GM23248 (cell line): ENCODE results near the gene LYZL6. TPM values are rescaled to one million over a fixed set of nuclear protein-coding genes. Genes with fewer than 3 reads are reported as not detected.

ENCODE experiments used
- DNase-seq: peaks from one replicate; pipeline ENCODE4 v3.0.0-alpha.2; 2015
- H2AFZ ChIP-seq: fragments of 200-600 bp; sonication (generic); 2 replicates; pipeline ENCODE4 v1.6.1; 2016; ENCODE audit warnings: antibody characterized with exemption
- H3F3A ChIP-seq: fragments of 200-600 bp; sonication (generic); 2 replicates; pipeline ENCODE4 v1.6.1; 2016; ENCODE audit warnings: mild to moderate bottlenecking, antibody characterized with exemption, mixed run types; ENCODE audit not compliant: insufficient read depth
- H3K27ac ChIP-seq: fragments of 200-600 bp; sonication (generic); 2 replicates; pipeline ENCODE4 v1.5.1; 2016; ENCODE audit warnings: mild to moderate bottlenecking
- H3K27me3 ChIP-seq: fragments of 200-600 bp; sonication (generic); replicated peaks from 2 replicates; pipeline ENCODE4 v1.6.1; 2016; ENCODE audit warnings: mild to moderate bottlenecking; ENCODE audit not compliant: insufficient read depth
- H3K36me3 ChIP-seq: fragments of 200-600 bp; sonication (generic); 2 replicates; pipeline ENCODE4 v1.6.1; 2016; ENCODE audit warnings: low read depth, mild to moderate bottlenecking
- H3K4me1 ChIP-seq: fragments of 200-600 bp; sonication (generic); 2 replicates; pipeline ENCODE4 v1.6.1; 2016; ENCODE audit warnings: mild to moderate bottlenecking; ENCODE audit not compliant: insufficient read depth
- H3K4me2 ChIP-seq: fragments of 200-600 bp; sonication (generic); one replicate; pipeline ENCODE4 v1.6.1; 2016; ENCODE audit warnings: mild to moderate bottlenecking; ENCODE audit not compliant: unreplicated experiment
- H3K4me3 ChIP-seq: fragments of 200-600 bp; sonication (generic); 2 replicates; pipeline ENCODE4 v1.5.1; 2016; ENCODE audit warnings: mild to moderate bottlenecking
- H3K79me2 ChIP-seq: fragments of 200-600 bp; sonication (generic); 2 replicates; pipeline ENCODE4 v1.6.1; 2016; ENCODE audit warnings: mild to moderate bottlenecking; ENCODE audit not compliant: insufficient read depth
- H3K9ac ChIP-seq: fragments of 200-600 bp; sonication (generic); 2 replicates; pipeline ENCODE4 v1.6.1; 2016; ENCODE audit warnings: mild to moderate bottlenecking
- H3K9me2 ChIP-seq: fragments of 200-600 bp; sonication (generic); 2 replicates; pipeline ENCODE4 v1.6.1; 2016; ENCODE audit warnings: mixed run types, mild to moderate bottlenecking, moderate library complexity; ENCODE audit not compliant: insufficient read depth
- H3K9me3 ChIP-seq: fragments of 200-600 bp; sonication (generic); one replicate; pipeline ENCODE4 v1.6.1; 2017; ENCODE audit warnings: low read depth
- H4K20me1 ChIP-seq: fragments of 200-600 bp; sonication (generic); 2 replicates; pipeline ENCODE4 v1.6.0; 2016; ENCODE audit not compliant: insufficient read depth
- EZH2 ChIP-seq: fragments of 200-600 bp; sonication (generic); IDR thresholded peaks from 2 replicates; pipeline ENCODE4 v1.6.1; 2018; ENCODE audit warnings: antibody characterized with exemption, mild to moderate bottlenecking; ENCODE audit not compliant: insufficient read depth, poor library complexity, severe bottlenecking
- EZH2phosphoT487 ChIP-seq: fragments of 200-600 bp; sonication (generic); IDR thresholded peaks from 2 replicates; pipeline ENCODE4 v1.6.1; 2018; ENCODE audit warnings: antibody characterized with exemption, moderate library complexity, mild to moderate bottlenecking, low read depth; ENCODE audit not compliant: insufficient read depth
- WGBS, 2 experiments: methylation state at CpG; one replicate each; pipeline ENCODE4 v1.1.6; 2015 to 2017; ENCODE audit warnings: low lambda C conversion rate in 2 of 2, low coverage in 1 of 2; ENCODE audit errors: missing lambda C conversion rate in 2 of 2; 5-methylcytosine and 5-hydroxymethylcytosine counted together
- in situ Hi-C: fragments of 300-500 bp; cut with MboI; formaldehyde crosslinking; loops from 2 replicates; pipeline ENCODE4 v1.15.0; 2020
- polyA plus RNA-seq: library from polyadenylated mRNA; unstranded; fragments of >200 nt; fragmentation: Nextera tagmentation; extraction: Ambion mirVana; gene quantifications from 2 replicates; pipeline ENCODE4 v1.2.1, GENCODE V29; 2016
- total RNA-seq: library from RNA; depleted of rRNA; stranded (reverse); fragments of >200 nt; shearing (Covaris generic); gene quantifications from 2 replicates; pipeline ENCODE4 v1.2.3, GENCODE V29; 2014; rRNA removed

LYZL6 gene
- not detected in 2 replicates for total RNA-seq
- not detected in 2 replicates for polyA plus RNA-seq

- DNase-seq, result no peak
These were observed at the start of gene LYZL6 for GRCh38 chr17:35943537-35943936. Gene LYZL6, minus strand, starts transcription at chr17:35943713. Its CDS starts 4,357 bp downstream, at chr17:35939356.

GRCh38 chr17:35991075-35991474 lies 47.6 kb upstream of the LYZL6 start:
- H3K79me2 ChIP-seq, result no peaks in the 10 kb centered on the region
- H3K4me1 ChIP-seq, result no peaks in the 10 kb centered on the region
- no peak for DNase-seq
- H3K9me3 ChIP-seq, result no peaks in the 10 kb centered on the region
- H4K20me1 ChIP-seq, result no peaks in the 10 kb centered on the region; the same call in 1 of the 2 replicates
- H3K4me3 ChIP-seq, result no peak overlapping the region
- TF ChIP-seq EZH2 (no peak), EZH2phosphoT487 (no peak)
- H3K27ac ChIP-seq, result no peak overlapping the region
- H3K9ac ChIP-seq, result no peak overlapping the region
- H3K9me2 ChIP-seq, result no peaks in the 10 kb centered on the region
- H3F3A ChIP-seq, result no peaks in the 10 kb centered on the region
- H3K36me3 ChIP-seq, result no peaks in the 10 kb centered on the region
- H2AFZ ChIP-seq, result no peak overlapping the region
- in situ Hi-C loops, result no loop called here
- WGBS, 2 experiments, result 28% methylated on average over 2 of the region's 2 CpGs
- H3K27me3 ChIP-seq, result peaks cover 8% of the 10 kb centered on the region; the same call in 1 of the 2 replicates
- no peak overlapping the region for H3K4me2 ChIP-seq

More at GRCh38 chr17:35943537-35943936, at the start of gene LYZL6:
- no peak within 1 kb of the TSS for H3K9ac ChIP-seq
- no peaks in the 10 kb centered on the region for H3K79me2 ChIP-seq
- no peaks in the 10 kb centered on the region for H4K20me1 ChIP-seq
- no peak within 1 kb of the TSS for H2AFZ ChIP-seq
- in situ Hi-C loops, result no loop called here
- no peaks in the 10 kb centered on the region for H3K9me3 ChIP-seq
- no peak within 1 kb of the TSS for H3K4me3 ChIP-seq
- WGBS, 2 experiments, result 21 to 25% methylated on average over 2 of the region's 2 CpGs
- H3K4me1 ChIP-seq, result no peaks in the 10 kb centered on the region
- TF ChIP-seq EZH2phosphoT487, result no peak
- TF ChIP-seq EZH2, result no peak
- H3K9me2 ChIP-seq, result no peaks in the 10 kb centered on the region
- no peaks in the 10 kb centered on the region for H3F3A ChIP-seq
- no peak within 1 kb of the TSS for H3K4me2 ChIP-seq
- H3K36me3 ChIP-seq, result no peaks in the 10 kb centered on the region
- H3K27me3 ChIP-seq, result peaks cover 7% of the 10 kb centered on the region; the same call in 1 of the 2 replicates
- no peak within 1 kb of the TSS for H3K27ac ChIP-seq

- no peaks in the 10 kb centered on the region for H3K36me3 ChIP-seq
- peaks cover 8% of the 10 kb centered on the region; the same call in 1 of the 2 replicates for H3K27me3 ChIP-seq
- no peak for TF ChIP-seq EZH2
- no peak for TF ChIP-seq EZH2phosphoT487
- no peaks in the 10 kb centered on the region for H3K9me3 ChIP-seq
- H3K9me2 ChIP-seq, result no peaks in the 10 kb centered on the region
- H3K4me1 ChIP-seq, result no peaks in the 10 kb centered on the region
- no peak overlapping the region for H3K9ac ChIP-seq
- H3K4me3 ChIP-seq, result no peak overlapping the region
- H3K4me2 ChIP-seq, result no peak overlapping the region
- H2AFZ ChIP-seq, result no peak overlapping the region
- H3F3A ChIP-seq, result no peaks in the 10 kb centered on the region
- no peaks in the 10 kb centered on the region for H3K79me2 ChIP-seq
- H4K20me1 ChIP-seq, result no peaks in the 10 kb centered on the region; the same call in 1 of the 2 replicates
- no peak for DNase-seq
- in situ Hi-C loops, result no loop called here
- no peak overlapping the region for H3K27ac ChIP-seq
These were observed 44.7 kb upstream of the LYZL6 start for GRCh38 chr17:35988164-35988563.

- H3K79me2 ChIP-seq, result no peaks in the 10 kb centered on the region
- no peaks in the 10 kb centered on the region for H3F3A ChIP-seq
- peaks cover 4% of the 10 kb centered on the region; the same call in 1 of the 2 replicates for H3K27me3 ChIP-seq
- no peaks in the 10 kb centered on the region for H3K9me2 ChIP-seq
- no peaks in the 10 kb centered on the region for H3K9me3 ChIP-seq
- H2AFZ ChIP-seq, result no peak within 1 kb of the TSS
- no peaks in the 10 kb centered on the region; the same call in 1 of the 2 replicates for H4K20me1 ChIP-seq
- H3K9ac ChIP-seq, result no peak within 1 kb of the TSS
- no peak within 1 kb of the TSS for H3K4me3 ChIP-seq
- no peak for DNase-seq
- TF ChIP-seq EZH2 (no peak), EZH2phosphoT487 (no peak)
- no peak within 1 kb of the TSS for H3K4me2 ChIP-seq
- no peak within 1 kb of the TSS for H3K27ac ChIP-seq
- 19 to 25% methylated on average over 1 of the region's 1 CpG for WGBS, 2 experiments
- H3K4me1 ChIP-seq, result no peaks in the 10 kb centered on the region
- in situ Hi-C loops, result no loop called here
- no peaks in the 10 kb centered on the region for H3K36me3 ChIP-seq
These were observed 43.1 kb upstream of the LYZL6 start, which contains the start of gene CCL14 for GRCh38 chr17:35986643-35987042. Gene CCL14, minus strand, starts transcription at chr17:35986729. Its CDS starts 80 bp downstream, at chr17:35986649.
